HG02798 (cell line): ENCODE measurements around the gene TMEM131L.
A peak's percentile ranks its signal among the peaks of the same experiment; 100 is the strongest.
"Not testable (repeated sequence)": the region's sequence is repeated elsewhere in the genome, so short reads cannot be mapped to it uniquely, and the experiment has no call there.

Experiments used
- ATAC-seq: cut with Tn5 transposase; IDR thresholded peaks from one replicate; pipeline ENCODE4 v1.9.1; 2021; ENCODE audit warnings: mild to moderate bottlenecking; ENCODE audit not compliant: unreplicated experiment, poor library complexity

The TMEM131L gene

DNA sequence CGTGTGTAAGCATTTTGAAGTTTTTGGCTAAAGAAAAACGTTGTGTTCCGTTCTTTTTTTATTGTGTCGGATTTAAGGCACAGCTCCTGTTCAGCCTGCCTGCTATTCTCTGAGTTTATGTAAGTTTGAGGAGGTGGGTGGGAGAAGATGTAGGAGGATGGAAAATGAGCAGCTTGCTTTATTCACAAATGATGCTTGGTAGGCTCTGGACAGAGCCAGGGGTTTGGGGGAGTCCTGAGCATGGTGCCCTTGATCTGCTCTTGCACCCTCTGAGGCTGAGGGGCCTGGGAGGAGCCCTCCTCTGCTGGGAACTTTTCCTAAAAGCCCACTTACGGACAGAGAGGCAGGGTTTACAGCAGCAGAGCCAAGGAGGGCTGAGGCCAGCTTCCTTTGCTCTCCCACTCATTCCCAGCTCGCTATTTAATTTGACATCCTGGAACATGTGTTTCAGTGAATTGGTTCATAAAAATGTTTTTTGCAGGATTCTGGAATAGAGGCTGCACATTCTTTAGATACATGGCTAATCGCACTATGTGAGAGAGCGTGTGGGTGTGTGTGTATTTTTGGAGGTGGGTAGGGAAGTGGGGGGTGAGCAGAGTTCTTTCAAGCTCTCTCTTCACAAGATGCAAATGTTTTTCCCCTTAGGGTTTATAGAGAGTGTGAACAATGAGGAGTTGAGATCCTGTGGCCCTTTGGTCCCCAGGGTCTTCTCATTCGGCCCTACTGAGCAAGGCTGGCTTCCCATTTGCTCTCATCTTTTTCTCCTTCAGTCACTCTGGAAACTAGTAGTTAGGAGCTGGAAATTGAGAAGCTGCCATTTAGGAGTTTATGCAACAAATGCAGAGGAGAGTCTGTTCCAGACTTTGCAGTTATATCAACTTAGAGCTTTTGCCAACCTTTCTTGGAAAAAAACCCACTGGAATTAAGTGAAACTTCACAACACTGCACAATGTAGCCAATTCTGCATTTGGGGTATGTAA lies 32.1 kb downstream of the TMEM131L start:
- peak; percentile 58 for ATAC-seq

- ATAC-seq: no peak
Measured at GRCh38 chr4:153499005-153499404, 32.8 kb downstream of the TMEM131L start.

GRCh38 chr4:153501578-153501977 lies 35.4 kb downstream of the TMEM131L start:
- ATAC-seq: no peak

DNA sequence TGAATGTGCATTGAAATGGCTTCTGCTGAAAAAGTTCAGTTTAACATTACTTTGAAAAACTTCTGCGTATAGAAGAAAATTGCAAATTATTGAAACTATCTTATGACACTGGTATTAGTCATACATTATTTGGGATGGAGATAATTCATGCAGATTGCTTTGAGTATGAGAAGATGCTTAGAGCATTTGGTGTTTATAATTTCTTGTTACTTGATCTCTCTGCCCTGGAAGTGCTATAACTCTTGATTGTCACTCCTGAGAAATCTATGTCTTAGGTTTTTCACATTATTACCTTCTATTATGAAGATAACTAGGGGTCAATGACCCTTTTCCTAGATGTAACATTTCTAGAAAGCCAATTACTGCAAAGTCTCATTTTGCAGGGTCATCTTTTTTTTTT lies 36.4 kb downstream of the TMEM131L start:
- ATAC-seq: no peak

- no peak for ATAC-seq
Measured at GRCh38 chr4:153506341-153507309, 40.5 kb downstream of the TMEM131L start.

DNA sequence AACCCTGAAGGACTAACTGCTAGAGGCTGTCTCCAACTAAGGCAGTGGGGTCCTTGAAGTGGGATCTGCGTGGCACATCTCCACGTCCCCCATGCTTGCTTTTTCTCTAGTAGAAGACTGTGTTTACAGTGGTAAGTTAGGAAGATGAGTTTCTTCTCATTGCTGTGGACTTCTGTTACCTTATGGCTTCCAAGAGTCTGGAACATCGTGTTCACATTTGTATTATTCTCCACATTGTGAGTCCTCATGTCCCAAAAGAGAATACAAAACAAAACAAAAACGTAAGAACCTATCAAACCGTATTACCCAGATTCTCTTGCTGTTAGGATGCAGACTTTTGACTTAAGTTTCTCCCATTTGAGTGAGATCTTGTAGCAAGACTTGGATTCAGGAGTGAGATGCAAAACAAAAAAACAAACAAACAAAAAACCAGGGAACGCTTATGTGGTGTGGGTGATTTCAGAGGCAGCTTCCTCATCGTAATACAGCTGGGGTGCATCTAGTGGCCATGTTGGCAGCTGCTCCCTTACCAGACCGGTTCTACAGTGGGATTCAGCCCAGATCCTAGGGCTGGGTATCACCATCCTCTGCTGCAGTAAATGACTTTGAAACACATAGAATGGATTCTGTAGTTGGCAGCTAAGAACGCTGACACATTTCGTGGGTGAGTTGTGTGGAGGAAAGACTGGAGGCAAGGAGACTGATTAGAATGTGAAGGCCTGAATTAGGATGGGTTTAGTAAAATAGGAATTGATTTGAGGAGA lies 41.3 kb downstream of the TMEM131L start:
- ATAC-seq: no peak

GRCh38 chr4:153509212-153509611 lies 43.1 kb downstream of the TMEM131L start:
- not testable (repeated sequence) for ATAC-seq

GRCh38 chr4:153509724-153510123 lies 43.6 kb downstream of the TMEM131L start:
- ATAC-seq: no peak

DNA sequence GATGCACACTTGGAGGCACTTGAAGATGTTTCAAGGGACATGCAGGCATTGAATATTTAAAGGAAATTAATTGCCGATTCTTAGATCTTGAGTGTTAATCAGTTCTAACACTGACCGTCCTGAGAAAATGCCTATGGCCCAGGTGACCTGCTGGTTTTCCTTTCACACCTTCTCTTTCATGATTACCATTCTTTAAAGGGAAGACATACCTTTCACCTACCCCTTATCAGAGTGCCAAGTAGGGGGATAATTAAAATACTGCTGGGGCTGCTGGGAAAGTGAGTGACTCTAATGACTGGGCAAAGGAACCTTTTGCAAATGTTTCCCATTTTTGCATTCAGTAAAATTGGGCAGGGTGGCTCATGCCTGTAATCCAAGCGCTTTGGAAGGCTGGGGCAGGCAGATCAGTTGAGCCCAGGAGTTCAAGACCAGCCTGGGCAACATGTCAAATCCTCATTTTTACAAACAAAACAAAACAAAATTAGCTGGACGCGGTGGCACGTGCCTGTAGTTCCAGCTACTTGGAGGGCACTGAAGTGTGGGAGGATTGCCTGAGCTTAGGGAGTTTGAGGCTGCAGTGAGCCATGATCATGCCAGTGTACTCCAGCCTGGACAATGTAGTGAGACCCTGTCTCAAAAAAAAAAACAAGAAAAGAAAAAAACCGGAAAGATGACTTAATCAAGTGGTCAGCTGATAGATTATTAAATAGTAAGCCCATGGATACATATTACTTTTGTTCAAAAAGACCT lies 44.3 kb downstream of the TMEM131L start:
- ATAC-seq: no peak

- ATAC-seq: no peak
Measured at GRCh38 chr4:153511104-153511503, 44.9 kb downstream of the TMEM131L start.

DNA sequence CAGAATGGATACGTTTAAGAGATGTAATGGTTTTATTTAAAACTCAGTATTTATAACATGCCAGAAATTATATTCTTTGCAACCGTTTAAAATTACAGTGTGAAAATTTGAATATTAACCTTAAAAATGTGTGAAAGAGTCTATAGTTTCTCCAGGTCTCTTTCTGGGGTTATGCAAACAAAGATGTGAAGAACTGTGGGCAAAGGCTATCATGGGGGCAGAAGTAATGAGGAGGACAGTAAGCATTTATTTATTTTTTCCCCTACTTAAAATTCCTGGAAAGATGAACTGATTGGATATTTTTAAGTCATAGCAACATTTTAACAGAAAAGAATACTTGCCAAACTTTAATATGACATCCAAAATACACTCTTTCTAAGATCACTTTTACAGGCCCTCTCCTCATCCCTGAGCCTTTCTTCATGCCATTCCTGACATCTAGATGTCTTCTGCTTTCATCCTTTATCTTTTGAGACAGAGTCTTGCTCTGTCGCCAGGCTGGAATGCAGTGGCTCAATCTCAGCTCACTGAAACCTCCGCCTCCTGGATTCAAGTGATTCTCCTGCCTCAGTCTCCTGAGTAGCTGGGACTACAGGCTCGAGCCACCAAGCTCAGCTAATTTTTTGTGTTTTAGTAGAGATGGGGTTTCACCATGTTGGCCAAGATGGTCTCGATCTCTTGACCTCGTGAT lies 46.1 kb downstream of the TMEM131L start:
- ATAC-seq: no peak

- no peak for ATAC-seq
Measured at GRCh38 chr4:153512952-153513500, 46.9 kb downstream of the TMEM131L start.

- no peak for ATAC-seq
Measured at GRCh38 chr4:153513596-153513995, 47.4 kb downstream of the TMEM131L start.

GRCh38 chr4:153514001-153514526 lies 47.9 kb downstream of the TMEM131L start:
- no peak for ATAC-seq

- no peak for ATAC-seq
Measured at GRCh38 chr4:153514688-153515426, 48.7 kb downstream of the TMEM131L start.

- ATAC-seq: no peak
Measured at GRCh38 chr4:153517159-153517558, 51.0 kb downstream of the TMEM131L start.

- no peak for ATAC-seq
Measured at GRCh38 chr4:153518001-153518400, 51.8 kb downstream of the TMEM131L start.
